K562 (cell line): ENCODE measurements around the gene SLC38A7. TPM values are rescaled to one million over a fixed set of nuclear protein-coding genes. Genes with fewer than 3 reads are reported as not detected.

Experiments used
- CEBPG ChIP-seq, 3 experiments: fragments of 200-800 bp in 1 of 3; sonication (Bioruptor generic) in 1 of 3; sonication (generic) in 1 of 3; formaldehyde crosslinking in 1 of 3; IDR thresholded peaks in 2 of 3; conservative IDR thresholded peaks in 1 of 3; 2 replicates each; pipeline versions ENCODE4 v1.6.1 to v1.8.0; 2016 to 2022; ENCODE audit warnings: missing compliant biosample characterization in 2 of 3, missing genetic modification characterization in 2 of 3, mild to moderate bottlenecking in 1 of 3, missing genetic modification reagents in 1 of 3
- CHD4 ChIP-seq: fragments of 200-600 bp; sonication (generic); IDR thresholded peaks from 3 replicates; pipeline ENCODE4 v1.6.1; 2012; ENCODE audit warnings: low read depth, mild to moderate bottlenecking, mixed read lengths, low read length, inconsistent platforms; ENCODE audit not compliant: insufficient read depth, insufficient replicate concordance, poor library complexity, severe bottlenecking
- CREBBP ChIP-seq: IDR thresholded peaks from one replicate; pipeline ENCODE4 v1.6.1; 2012; ENCODE audit warnings: low read depth, mild to moderate bottlenecking, control low read depth, inconsistent platforms, low read length
- DLX4 ChIP-seq: fragments of 250-450 bp; sonication (Bioruptor Pico); IDR thresholded peaks from 2 replicates; pipeline ENCODE4 v1.6.1; 2021; ENCODE audit warnings: mild to moderate bottlenecking
- FOXP1 ChIP-seq: sonication (generic); formaldehyde crosslinking; IDR thresholded peaks from 2 replicates; pipeline ENCODE4 v1.8.0; 2022; ENCODE audit warnings: mild to moderate bottlenecking, missing genetic modification reagents
- HNRNPL ChIP-seq: fragments of 200-400 bp; formaldehyde crosslinking; IDR thresholded peaks from 2 replicates; pipeline ENCODE4 v1.6.1; 2017; ENCODE audit warnings: low read depth, mild to moderate bottlenecking, low read length
- KAT7 ChIP-seq: sonication (generic); formaldehyde crosslinking; IDR thresholded peaks from 2 replicates; pipeline ENCODE4 v1.8.0; 2022; ENCODE audit warnings: missing genetic modification reagents, mild to moderate bottlenecking, borderline replicate concordance
- TBP ChIP-seq: optimal IDR thresholded peaks from 2 replicates; pipeline ENCODE3; 2011; ENCODE audit warnings: low read depth, low read length, improper control_type of control experiment
- ZBTB49 ChIP-seq: sonication (generic); formaldehyde crosslinking; IDR thresholded peaks from 2 replicates; pipeline ENCODE4 v1.8.0; 2022; ENCODE audit warnings: missing genetic modification reagents, mild to moderate bottlenecking, borderline replicate concordance
- ZFP36 ChIP-seq: fragments of 150-350 bp; IDR thresholded peaks from 2 replicates; pipeline ENCODE4 v1.6.1; 2018; ENCODE audit warnings: low read length, low read depth; ENCODE audit not compliant: partially characterized antibody
- ZNF778 ChIP-seq: fragments of 450-650 bp; formaldehyde crosslinking; IDR thresholded peaks from 2 replicates; pipeline ENCODE4 v1.4.0; 2020; ENCODE audit warnings: mild to moderate bottlenecking, moderate library complexity
- polyA plus RNA-seq, 8 experiments: library from polyadenylated mRNA; depleted of rRNA in 4 of 8; stranded (reverse) in 5 of 8; unstranded in 3 of 8; fragments of >200 nt; fragmentation: Nextera tagmentation in 2 of 8; fragmentation: Illumina TruSeq in 1 of 8; extraction: Ambion mirVana in 2 of 8; extraction: Trizol in 1 of 8; gene quantifications; 2 replicates each; pipeline versions ENCODE4 v1.2.1 to v1.2.3, GENCODE V29; 2011 to 2014; ENCODE audit warnings: inconsistent platforms in 1 of 8, missing spikeins in 1 of 8
- total RNA-seq, 7 experiments: library from RNA; depleted of rRNA in 6 of 7; stranded (reverse); fragments of >200 nt in 6 of 7; fragmentation: Illumina TruSeq in 2 of 7; extraction: Trizol in 2 of 7; gene quantifications; 2 replicates each; pipeline versions ENCODE4 v1.2.1 to v1.2.3, GENCODE V29; 2011 to 2021; ENCODE audit warnings: low replicate concordance in 1 of 7
- TF ChIP-seq, protein P1 (sequence below), 2 experiments: fragments of 450-650 bp; IDR thresholded peaks; 2 replicates each; pipeline ENCODE4 v1.6.1; 2016; ENCODE audit warnings: mild to moderate bottlenecking in 2 of 2, borderline replicate concordance in 1 of 2, low read depth in 1 of 2, moderate library complexity in 1 of 2

Gene SLC38A7
- total and polyA plus RNA-seq, 9 of the 15 experiments (the other 6 are each of a cell fraction or from before 2014, with no cell fraction given) = 2.7 to 12.2 (median 6.5) TPM

DNA sequence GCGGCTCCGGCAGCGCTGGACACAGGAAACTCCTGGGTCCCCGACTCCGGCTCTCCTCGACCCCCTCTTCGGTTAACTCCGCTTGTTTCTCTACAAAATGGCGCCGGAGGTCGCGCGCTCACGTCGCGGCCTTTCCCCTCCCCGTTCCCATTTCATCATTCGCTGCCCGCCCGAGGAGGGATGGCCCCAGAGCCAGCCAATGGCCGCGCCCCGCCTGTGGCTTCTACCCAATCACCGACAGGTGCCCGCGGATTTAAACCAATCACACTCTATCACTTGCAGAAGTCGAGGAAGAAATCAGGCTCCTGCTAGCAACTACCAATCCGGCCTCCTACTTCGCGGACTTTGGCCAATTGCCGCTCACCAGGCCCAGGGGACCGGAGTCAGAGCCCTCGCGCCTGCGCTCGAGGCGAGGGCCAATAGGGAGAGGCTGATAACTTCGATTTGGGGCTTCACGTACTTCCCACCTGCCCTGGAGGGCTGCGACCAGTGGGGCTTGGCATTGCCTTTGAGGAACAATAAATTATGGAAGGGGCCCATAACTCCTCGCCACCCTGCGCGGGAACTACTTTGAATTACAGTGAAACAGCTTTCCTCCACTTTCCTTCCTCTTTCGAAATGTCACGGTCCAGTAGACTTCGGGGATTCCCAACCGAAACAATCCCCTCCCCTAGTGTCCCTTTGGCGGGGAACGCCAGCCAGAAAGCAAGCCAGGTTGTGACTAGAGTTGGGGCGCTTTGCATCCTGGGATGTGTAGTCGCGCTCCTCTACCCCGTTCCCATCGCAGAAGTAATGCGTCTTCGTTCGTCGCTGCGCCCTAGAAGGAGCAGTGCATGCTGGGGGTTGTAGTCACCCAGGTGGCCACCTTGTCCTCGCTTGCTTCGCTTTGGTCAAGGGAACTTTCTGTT is 54.6 kb downstream of the SLC38A7 start, which contains the start of gene CNOT1 (continued):
- TF ChIP-seq, protein P1, sequence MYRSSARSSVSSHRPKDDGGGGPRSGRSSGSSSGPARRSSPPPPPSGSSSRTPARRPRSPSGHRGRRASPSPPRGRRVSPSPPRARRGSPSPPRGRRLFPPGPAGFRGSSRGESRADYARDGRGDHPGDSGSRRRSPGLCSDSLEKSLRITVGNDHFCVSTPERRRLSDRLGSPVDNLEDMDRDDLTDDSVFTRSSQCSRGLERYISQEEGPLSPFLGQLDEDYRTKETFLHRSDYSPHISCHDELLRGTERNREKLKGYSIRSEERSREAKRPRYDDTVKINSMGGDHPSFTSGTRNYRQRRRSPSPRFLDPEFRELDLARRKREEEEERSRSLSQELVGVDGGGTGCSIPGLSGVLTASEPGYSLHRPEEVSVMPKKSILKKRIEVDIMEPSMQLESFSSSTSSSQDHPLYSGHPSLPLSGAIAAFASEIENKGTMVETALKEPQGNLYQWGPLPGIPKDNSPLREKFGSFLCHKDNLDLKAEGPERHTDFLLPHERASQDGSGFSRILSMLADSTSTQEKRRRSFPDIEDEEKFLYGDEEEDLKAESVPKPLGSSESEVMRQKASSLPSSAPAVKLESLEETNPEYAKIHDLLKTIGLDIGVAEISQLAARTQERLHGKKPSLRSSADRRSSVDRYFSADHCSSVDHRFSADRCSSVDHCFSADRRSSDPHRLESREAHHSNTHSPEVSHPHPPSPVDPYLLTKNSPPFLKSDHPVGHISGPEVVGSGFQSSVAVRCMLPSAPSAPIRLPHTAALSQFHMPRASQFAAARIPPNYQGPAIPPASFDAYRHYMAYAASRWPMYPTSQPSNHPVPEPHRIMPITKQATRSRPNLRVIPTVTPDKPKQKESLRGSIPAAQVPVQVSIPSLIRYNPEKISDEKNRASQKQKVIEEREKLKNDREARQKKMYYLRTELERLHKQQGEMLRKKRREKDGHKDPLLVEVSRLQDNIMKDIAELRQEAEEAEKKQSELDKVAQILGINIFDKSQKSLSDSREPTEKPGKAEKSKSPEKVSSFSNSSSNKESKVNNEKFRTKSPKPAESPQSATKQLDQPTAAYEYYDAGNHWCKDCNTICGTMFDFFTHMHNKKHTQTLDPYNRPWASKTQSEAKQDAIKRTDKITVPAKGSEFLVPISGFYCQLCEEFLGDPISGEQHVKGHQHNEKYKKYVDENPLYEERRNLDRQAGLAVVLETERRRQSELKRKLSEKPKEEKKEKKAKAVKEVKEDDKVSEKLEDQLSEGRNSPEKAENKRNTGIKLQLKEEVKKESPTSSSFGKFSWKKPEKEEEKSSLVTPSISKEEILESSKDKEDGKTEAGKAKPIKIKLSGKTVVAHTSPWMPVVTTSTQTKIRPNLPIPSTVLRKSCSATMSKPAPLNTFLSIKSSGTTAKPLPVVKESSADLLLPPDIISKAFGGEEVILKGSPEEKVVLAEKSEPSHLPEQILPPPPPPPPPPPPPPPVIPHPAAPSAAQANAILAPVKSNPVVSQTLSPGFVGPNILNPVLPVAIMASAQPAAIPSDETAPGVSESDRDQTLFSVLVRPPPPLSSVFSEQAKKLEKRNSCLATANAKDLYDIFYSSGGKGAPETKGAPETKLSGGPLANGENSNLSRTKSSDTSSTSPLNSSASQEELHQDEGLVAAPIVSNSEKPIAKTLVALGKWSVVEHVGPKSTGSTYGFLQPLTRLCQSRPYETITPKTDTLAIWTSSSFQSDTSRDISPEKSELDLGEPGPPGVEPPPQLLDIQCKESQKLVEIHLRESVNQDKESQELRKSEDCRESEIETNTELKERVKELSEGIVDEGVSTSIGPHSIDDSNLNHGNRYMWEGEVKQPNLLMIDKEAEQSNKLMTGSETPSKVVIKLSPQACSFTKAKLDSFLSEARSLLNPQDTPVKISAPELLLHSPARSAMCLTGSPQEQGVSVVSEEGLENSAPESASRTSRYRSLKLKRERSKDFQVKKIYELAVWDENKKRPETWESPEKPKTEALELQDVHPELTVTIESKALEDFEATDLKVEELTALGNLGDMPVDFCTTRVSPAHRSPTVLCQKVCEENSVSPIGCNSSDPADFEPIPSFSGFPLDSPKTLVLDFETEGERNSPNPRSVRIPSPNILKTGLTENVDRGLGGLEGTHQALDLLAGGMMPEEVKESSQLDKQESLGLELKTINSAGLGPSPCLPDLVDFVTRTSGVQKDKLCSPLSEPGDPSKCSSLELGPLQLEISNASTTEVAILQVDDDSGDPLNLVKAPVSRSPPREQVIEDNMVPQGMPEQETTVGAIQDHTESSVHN (IDR thresholded peaks at IDR 0.05; ENCODE audit: borderline replicate concordance in 1 of 2, low read depth in 1 of 2) = no peak
- TF ChIP-seq ZBTB49 (CRISPR knock-in tag) (no peak), ZFP36 (peak; percentile 73), KAT7 (CRISPR knock-in tag) (no peak), CEBPG (CRISPR knock-in tag; IDR thresholded peaks at IDR 0.05) (peak; percentile 85), CEBPG (tag; conservative IDR thresholded peaks at IDR 0.05 in 1 of 2, IDR thresholded peaks at IDR 0.05 in 1 of 2) (peak; percentile 79 to 88), CHD4 (no peak), FOXP1 (CRISPR knock-in tag) (no peak), CREBBP (no peak), DLX4 (no peak), HNRNPL (no peak), TBP (peak; percentile 89), ZNF778 (CRISPR knock-in tag) (no peak)
